Neural cell (in vitro differentiated cells): Measurements from ENCODE around the gene LRRC36. TPM values are rescaled to one million over a fixed set of nuclear protein-coding genes. Genes with fewer than 3 reads are reported as not detected.

Source experiments
- H2AFZ ChIP-seq: fragments of 200-600, 300-800 bp; sonication (generic), shearing (Covaris generic); 2 replicates; pipeline ENCODE4 v1.6.0; 2014; ENCODE audit warnings: low read depth, mild to moderate bottlenecking, antibody characterized with exemption, low read length, moderate library complexity
- H3F3A ChIP-seq: fragments of 200-600 bp; shearing (Covaris generic); 2 replicates; pipeline ENCODE4 v1.6.1; 2016; ENCODE audit warnings: mild to moderate bottlenecking, moderate library complexity, mixed read lengths, antibody characterized with exemption, low read length; ENCODE audit not compliant: insufficient read depth, poor library complexity, severe bottlenecking
- H3K27ac ChIP-seq: fragments of 200-600, 300-800 bp; sonication (generic), shearing (Covaris generic); 2 replicates; pipeline ENCODE4 v1.5.1; 2014; ENCODE audit warnings: mild to moderate bottlenecking, low read length, moderate library complexity
- H3K27me3 ChIP-seq: fragments of 300-800, 200-600 bp; sonication (generic), shearing (Covaris generic); 2 replicates; pipeline ENCODE4 v1.6.0; 2014; ENCODE audit warnings: mild to moderate bottlenecking, low read depth, low read length, moderate library complexity; ENCODE audit not compliant: insufficient read depth
- H3K36me3 ChIP-seq: fragments of 300-800, 200-600 bp; sonication (generic), shearing (Covaris generic); 2 replicates; pipeline ENCODE4 v1.5.1; 2014; ENCODE audit warnings: mild to moderate bottlenecking, antibody characterized with exemption, low read length, moderate library complexity; ENCODE audit not compliant: insufficient read depth
- H3K4me2 ChIP-seq: fragments of 300-800, 200-600 bp; sonication (generic), shearing (Covaris generic); 2 replicates; pipeline ENCODE4 v1.6.0; 2014; ENCODE audit warnings: mild to moderate bottlenecking, low read length
- H3K4me3 ChIP-seq: fragments of 300-800, 200-600 bp; sonication (generic), shearing (Covaris generic); 2 replicates; pipeline ENCODE4 v1.5.1; 2014; ENCODE audit warnings: mild to moderate bottlenecking, low read length, moderate library complexity
- H3K79me2 ChIP-seq: fragments of 200-600 bp; shearing (Covaris generic); replicated peaks from 2 replicates; pipeline ENCODE4 v1.6.0; 2014; ENCODE audit warnings: mild to moderate bottlenecking, low read length, moderate library complexity; ENCODE audit not compliant: insufficient read depth
- H3K9ac ChIP-seq: fragments of 300-800, 200-600 bp; sonication (generic), shearing (Covaris generic); 2 replicates; pipeline ENCODE4 v1.6.1; 2016; ENCODE audit warnings: mild to moderate bottlenecking, low read length, mixed read lengths
- H3K9me2 ChIP-seq: fragments of 200-600 bp; shearing (Covaris generic); 2 replicates; pipeline ENCODE4 v1.6.1; 2016; ENCODE audit warnings: mild to moderate bottlenecking, low read length, mixed read lengths; ENCODE audit not compliant: insufficient read depth
- H3K9me3 ChIP-seq: fragments of 200-600, 300-800 bp; sonication (generic), shearing (Covaris generic); 2 replicates; pipeline ENCODE4 v1.6.1; 2016; ENCODE audit warnings: mild to moderate bottlenecking, mixed run types, low read length, moderate library complexity, mixed read lengths
- H4K20me1 ChIP-seq: fragments of 200-600 bp; shearing (Covaris generic); 2 replicates; pipeline ENCODE4 v1.6.1; 2016; ENCODE audit warnings: mild to moderate bottlenecking, mixed run types; ENCODE audit not compliant: insufficient read depth
- CTCF ChIP-seq: fragments of 450-650 bp; IDR thresholded peaks from 2 replicates; pipeline ENCODE4 v1.5.1; 2014; ENCODE audit warnings: antibody characterized with exemption, mild to moderate bottlenecking, moderate library complexity; ENCODE audit not compliant: poor library complexity, severe bottlenecking
- EP300 ChIP-seq: fragments of 450-650 bp; conservative IDR thresholded peaks from 2 replicates; pipeline ENCODE4 v1.6.1; 2014; ENCODE audit warnings: antibody characterized with exemption, mild to moderate bottlenecking, moderate library complexity; ENCODE audit not compliant: poor library complexity, severe bottlenecking
- EZH2 ChIP-seq: fragments of 200-600, 300-800 bp; shearing (Covaris generic), sonication (generic); IDR thresholded peaks from 2 replicates; pipeline ENCODE4 v1.6.1; 2014; ENCODE audit warnings: antibody characterized with exemption, low read length, borderline replicate concordance, mild to moderate bottlenecking; ENCODE audit not compliant: insufficient read depth, poor library complexity, severe bottlenecking
- MXI1 ChIP-seq: fragments of 450-650 bp; conservative IDR thresholded peaks from 2 replicates; pipeline ENCODE4 v1.6.1; 2014; ENCODE audit warnings: antibody characterized with exemption, mild to moderate bottlenecking; ENCODE audit not compliant: poor library complexity, severe bottlenecking
- POLR2AphosphoS5 ChIP-seq: IDR thresholded peaks from 2 replicates; pipeline ENCODE4 v1.6.1; 2012
- RAD21 ChIP-seq: fragments of 450-650 bp; conservative IDR thresholded peaks from 2 replicates; pipeline ENCODE4 v1.6.1; 2014; ENCODE audit warnings: antibody characterized with exemption, mild to moderate bottlenecking, moderate library complexity
- REST ChIP-seq: IDR thresholded peaks from 2 replicates; pipeline ENCODE4 v1.6.1; 2012; ENCODE audit warnings: borderline replicate concordance
- SMC3 ChIP-seq: fragments of 450-650 bp; conservative IDR thresholded peaks from 2 replicates; pipeline ENCODE4 v1.6.1; 2014; ENCODE audit warnings: antibody characterized with exemption, mild to moderate bottlenecking, moderate library complexity; ENCODE audit not compliant: poor library complexity
- TAF1 ChIP-seq: IDR thresholded peaks from 2 replicates; pipeline ENCODE4 v1.6.1; 2012; ENCODE audit warnings: low read depth
- polyA plus RNA-seq: library from polyadenylated mRNA; depleted of rRNA; stranded (reverse); fragments of >200 nt; gene quantifications from 2 replicates; pipeline ENCODE4 v1.2.3, GENCODE V29; 2014

LRRC36 gene
- polyA plus RNA-seq, 1 donor from 2014 or later, result 1.6 TPM

GRCh38 chr16:67387479-67388079 lies 61.0 kb downstream of the LRRC36 start:
- no peak overlapping the region for H3K9ac ChIP-seq
- H3K79me2 ChIP-seq, result no peaks in the 10 kb centered on the region
- no peaks in the 10 kb centered on the region for H3F3A ChIP-seq
- no peaks in the 10 kb centered on the region for H3K9me2 ChIP-seq
- H3K9me3 ChIP-seq, result no peaks in the 10 kb centered on the region
- H4K20me1 ChIP-seq, result no peaks in the 10 kb centered on the region
- H3K36me3 ChIP-seq, result no peaks in the 10 kb centered on the region
- H3K27me3 ChIP-seq, result no peaks in the 10 kb centered on the region
- H3K4me2 ChIP-seq, result no peak overlapping the region
- no peak overlapping the region for H2AFZ ChIP-seq
- no peak overlapping the region for H3K27ac ChIP-seq
- TF ChIP-seq REST (no peak), TAF1 (no peak), EP300 (no peak), CTCF (no peak)
- H3K4me3 ChIP-seq, result no peak overlapping the region

- H3K79me2 ChIP-seq, result no peaks in the 10 kb centered on the region
- no peak overlapping the region for H3K4me2 ChIP-seq
- H3K27me3 ChIP-seq, result no peaks in the 10 kb centered on the region
- H3K9me2 ChIP-seq, result no peaks in the 10 kb centered on the region
- no peak for TF ChIP-seq RAD21
- H3F3A ChIP-seq, result no peaks in the 10 kb centered on the region
- H3K9me3 ChIP-seq, result no peaks in the 10 kb centered on the region
- no peaks in the 10 kb centered on the region for H3K36me3 ChIP-seq
- no peak overlapping the region for H3K9ac ChIP-seq
- no peak overlapping the region for H3K27ac ChIP-seq
- no peak overlapping the region for H2AFZ ChIP-seq
- H4K20me1 ChIP-seq, result no peaks in the 10 kb centered on the region
- no peak overlapping the region for H3K4me3 ChIP-seq
Observed at GRCh38 chr16:67388191-67388590, 61.6 kb downstream of the LRRC36 start.

- H3K4me2 ChIP-seq, result no peak overlapping the region
- no peaks in the 10 kb centered on the region for H3F3A ChIP-seq
- TF ChIP-seq MXI1, result no peak
- no peak for TF ChIP-seq REST
- TF ChIP-seq SMC3, result no peak
- TF ChIP-seq RAD21, result no peak
- no peak for TF ChIP-seq EP300
- no peak for TF ChIP-seq TAF1
- no peak for TF ChIP-seq EZH2
- no peak for TF ChIP-seq CTCF
- no peak for TF ChIP-seq POLR2AphosphoS5
- H3K4me3 ChIP-seq, result no peak overlapping the region
- H4K20me1 ChIP-seq, result no peaks in the 10 kb centered on the region
- no peaks in the 10 kb centered on the region for H3K9me2 ChIP-seq
- no peak overlapping the region for H2AFZ ChIP-seq
- no peaks in the 10 kb centered on the region for H3K27me3 ChIP-seq
- H3K36me3 ChIP-seq, result no peaks in the 10 kb centered on the region
- H3K9me3 ChIP-seq, result no peaks in the 10 kb centered on the region
- no peak overlapping the region for H3K27ac ChIP-seq
- no peaks in the 10 kb centered on the region for H3K79me2 ChIP-seq
- no peak overlapping the region for H3K9ac ChIP-seq
Observed at GRCh38 chr16:67388591-67388990, 62.0 kb downstream of the LRRC36 start.
